ENCODE measurements around the gene FAM89A. TPM values are rescaled to one million over a fixed set of nuclear protein-coding genes. Genes with fewer than 3 reads are reported as not detected.
"Not testable (repeated sequence)": the region's sequence is repeated elsewhere in the genome, so short reads cannot be mapped to it uniquely, and the experiment has no call there.

FAM89A gene
- total and polyA plus RNA-seq, 9 donors, result 7.0 to 18.0 (median 9.6) TPM

GRCh38 chr1:231016234-231016633 is 23.8 kb downstream of the FAM89A start:
- Histone ChIP-seq H3K27me3 (no peaks in the 10 kb centered on the region), H3K4me3 (no peak overlapping the region), H3K4me1 (ENCODE audit: insufficient read depth) (no peaks in the 10 kb centered on the region), H3K36me3 (no peaks in the 10 kb centered on the region), H3K27ac (no peak overlapping the region), H3K9me3 (no peaks in the 10 kb centered on the region)
- no peak for DNase-seq
- TF ChIP-seq POLR2A (IDR thresholded peaks at IDR 0.05), result no peak
- TF ChIP-seq EP300 (IDR thresholded peaks at IDR 0.05), result no peak
- TF ChIP-seq CTCF (IDR thresholded peaks at IDR 0.05), result no peak
- WGBS, 3 donors, result 89 to 95% (median 90%) methylated on average over 6 of the region's 6 CpGs
- intact Hi-C loops (cut with DNase I), result no loop called here

GRCh38 chr1:231013391-231014015 is 26.6 kb downstream of the FAM89A start:
- H3K4me3 ChIP-seq, result no peak overlapping the region
- no peaks in the 10 kb centered on the region for H3K4me1 ChIP-seq (ENCODE audit: insufficient read depth)
- TF ChIP-seq POLR2A (IDR thresholded peaks at IDR 0.05) (no peak), EP300 (IDR thresholded peaks at IDR 0.05) (no peak), CTCF (IDR thresholded peaks at IDR 0.05) (no peak)
- no peak for DNase-seq
- intact Hi-C loops (cut with DNase I), result no loop called here
- no peaks in the 10 kb centered on the region for H3K36me3 ChIP-seq
- 84 to 85% (median 84%) methylated on average over 3 of the region's 3 CpGs for WGBS, 3 donors
- H3K27ac ChIP-seq, result no peak overlapping the region
- H3K27me3 ChIP-seq, result no peaks in the 10 kb centered on the region
- no peaks in the 10 kb centered on the region for H3K9me3 ChIP-seq

GRCh38 chr1:231011963-231012362 is 28.1 kb downstream of the FAM89A start:
- Histone ChIP-seq H3K4me3 (no peak overlapping the region), H3K27ac (no peak overlapping the region), H3K9me3 (no peaks in the 10 kb centered on the region), H3K27me3 (no peaks in the 10 kb centered on the region), H3K36me3 (no peaks in the 10 kb centered on the region), H3K4me1 (ENCODE audit: insufficient read depth) (no peaks in the 10 kb centered on the region)
- intact Hi-C loops (cut with DNase I), result no loop called here
- TF ChIP-seq POLR2A (IDR thresholded peaks at IDR 0.05) (no peak), CTCF (IDR thresholded peaks at IDR 0.05) (no peak), EP300 (IDR thresholded peaks at IDR 0.05) (no peak)
- WGBS, 3 donors, result 95 to 96% (median 95%) methylated on average over 5 of the region's 5 CpGs
- DNase-seq, result no peak

GRCh38 chr1:231011360-231011759 is 28.7 kb downstream of the FAM89A start:
- Histone ChIP-seq H3K4me3 (no peak overlapping the region), H3K27me3 (no peaks in the 10 kb centered on the region), H3K9me3 (no peaks in the 10 kb centered on the region), H3K27ac (no peak overlapping the region), H3K4me1 (ENCODE audit: insufficient read depth) (no peaks in the 10 kb centered on the region), H3K36me3 (no peaks in the 10 kb centered on the region)
- intact Hi-C loops (cut with DNase I), result no loop called here
- no peak for DNase-seq
- 88 to 95% (median 93%) methylated on average over 2 of the region's 2 CpGs for WGBS, 3 donors
- TF ChIP-seq POLR2A (IDR thresholded peaks at IDR 0.05) (no peak), CTCF (IDR thresholded peaks at IDR 0.05) (no peak), EP300 (IDR thresholded peaks at IDR 0.05) (no peak)

- DNase-seq; H3K4me1 ChIP-seq (ENCODE audit: insufficient read depth); H3K27ac ChIP-seq; H3K4me3 ChIP-seq; H3K36me3 ChIP-seq; H3K9me3 ChIP-seq; H3K27me3 ChIP-seq; intact Hi-C loops (cut with DNase I): not testable (repeated sequence)
- WGBS, 3 donors, result 58 to 66% (median 62%) methylated on average over 1 of the region's 1 CpG
Measured at GRCh38 chr1:231007535-231007934, 32.5 kb downstream of the FAM89A start.

Measured in ovary (tissue), 9 donors.